Thyroid gland (tissue), 4 donors: ENCODE results near the gene UBE2Q2.

Experiments
- POLR2A ChIP-seq, 2 donors: fragments of 450-650 bp; IDR thresholded peaks; one replicate each; pipeline ENCODE4 v1.6.1; 2017; ENCODE audit warnings: antibody characterized with exemption in 2 of 2, mild to moderate bottlenecking in 2 of 2, moderate library complexity in 1 of 2
- TF ChIP-seq, protein P1 (sequence below), 6 experiments: fragments of 200-600 bp in 3 of 6; fragments of 450-650 bp in 3 of 6; sonication (generic) in 3 of 6; IDR thresholded peaks; one replicate each; pipeline ENCODE4 v1.5.1; 2016 to 2019; ENCODE audit warnings: antibody characterized with exemption in 6 of 6, mild to moderate bottlenecking in 2 of 6, inconsistent platforms in 1 of 6, moderate library complexity in 1 of 6

GRCh38 chr15:75835990-75836958, 7.0 kb upstream of the UBE2Q2 start:
- TF ChIP-seq, protein P1, sequence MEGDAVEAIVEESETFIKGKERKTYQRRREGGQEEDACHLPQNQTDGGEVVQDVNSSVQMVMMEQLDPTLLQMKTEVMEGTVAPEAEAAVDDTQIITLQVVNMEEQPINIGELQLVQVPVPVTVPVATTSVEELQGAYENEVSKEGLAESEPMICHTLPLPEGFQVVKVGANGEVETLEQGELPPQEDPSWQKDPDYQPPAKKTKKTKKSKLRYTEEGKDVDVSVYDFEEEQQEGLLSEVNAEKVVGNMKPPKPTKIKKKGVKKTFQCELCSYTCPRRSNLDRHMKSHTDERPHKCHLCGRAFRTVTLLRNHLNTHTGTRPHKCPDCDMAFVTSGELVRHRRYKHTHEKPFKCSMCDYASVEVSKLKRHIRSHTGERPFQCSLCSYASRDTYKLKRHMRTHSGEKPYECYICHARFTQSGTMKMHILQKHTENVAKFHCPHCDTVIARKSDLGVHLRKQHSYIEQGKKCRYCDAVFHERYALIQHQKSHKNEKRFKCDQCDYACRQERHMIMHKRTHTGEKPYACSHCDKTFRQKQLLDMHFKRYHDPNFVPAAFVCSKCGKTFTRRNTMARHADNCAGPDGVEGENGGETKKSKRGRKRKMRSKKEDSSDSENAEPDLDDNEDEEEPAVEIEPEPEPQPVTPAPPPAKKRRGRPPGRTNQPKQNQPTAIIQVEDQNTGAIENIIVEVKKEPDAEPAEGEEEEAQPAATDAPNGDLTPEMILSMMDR (IDR thresholded peaks at IDR 0.05) = no peak
- TF ChIP-seq POLR2A (IDR thresholded peaks at IDR 0.05) = no peak
